IPS DF 4.7 (cell line): ENCODE data around the gene GALNT5.
"Not testable (repeated sequence)": the region's sequence is repeated elsewhere in the genome, so short reads cannot be mapped to it uniquely, and the experiment has no call there.

Experiments used
- DNase-seq: peaks from one replicate; pipeline ENCODE4 v3.0.0-alpha.2; 2013; ENCODE audit warnings: low spot score; ENCODE audit errors: extremely low read depth

Gene GALNT5

GRCh38 chr2:157325786-157326185 is 68.3 kb downstream of the GALNT5 start, which contains the start of gene ERMN:
ERMN (minus strand) TSS chr2:157325824; CDS start chr2:157325642, 182 bp downstream.
- peak; percentile 53 for DNase-seq

DNA sequence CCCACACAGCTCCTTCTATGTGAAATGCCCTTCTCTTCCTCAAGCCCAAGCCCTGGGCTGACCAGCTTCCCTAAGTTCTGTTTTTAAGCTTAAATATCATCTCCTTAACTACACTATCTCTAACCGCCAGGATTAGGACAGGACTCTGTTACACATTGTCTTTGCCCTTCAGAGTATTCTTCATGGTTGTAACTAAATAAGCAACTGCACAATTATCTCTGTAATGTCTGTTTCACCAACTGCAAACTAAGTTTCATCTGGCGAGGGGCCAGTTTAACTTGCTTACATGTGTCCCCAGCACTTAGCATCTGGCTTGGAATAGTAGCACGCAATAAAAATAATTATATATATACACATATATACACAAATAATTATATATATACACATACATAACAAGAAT is 69.2 kb downstream of the GALNT5 start:
- no peak for DNase-seq

DNA sequence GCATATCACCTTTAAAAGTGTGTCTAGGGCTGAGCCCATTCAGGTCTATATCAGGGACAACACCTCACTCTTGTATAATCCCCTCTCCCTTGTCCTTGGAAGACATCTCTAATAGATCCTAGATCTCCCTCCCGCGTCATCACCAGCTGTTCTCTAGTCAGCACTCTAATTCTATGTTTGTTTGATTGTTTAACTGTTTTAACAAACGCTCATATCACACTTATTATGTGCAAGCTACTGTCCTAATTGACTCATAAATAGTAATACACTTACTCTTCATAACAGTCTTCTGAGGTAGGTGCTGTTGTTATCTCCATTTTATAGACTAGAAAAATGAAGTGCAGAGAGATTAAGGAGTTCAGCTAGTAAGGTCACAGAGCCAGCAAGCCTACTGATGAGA is 69.7 kb downstream of the GALNT5 start:
- no peak for DNase-seq

GRCh38 chr2:157327621-157328500 is 70.4 kb downstream of the GALNT5 start:
- DNase-seq, result peak; percentile 91

DNA sequence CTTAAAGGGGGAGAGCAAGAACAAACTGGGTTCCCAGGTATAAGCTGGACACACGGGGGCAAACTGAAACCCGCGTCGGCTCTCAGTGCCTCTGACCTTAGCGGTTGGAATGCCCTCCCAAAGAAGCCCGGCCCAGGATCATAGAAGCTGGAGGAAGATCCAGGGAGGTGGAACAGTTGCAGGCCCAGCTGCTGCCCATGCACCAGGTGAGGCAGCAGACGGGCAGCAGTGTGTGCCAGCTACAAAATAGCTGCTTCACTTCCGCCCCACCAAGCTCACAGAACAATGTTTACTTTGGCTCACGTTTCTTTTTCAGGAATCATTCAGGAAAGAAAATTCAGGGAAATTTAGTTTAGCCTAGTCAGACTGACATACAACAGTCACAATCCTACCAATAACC is 72.0 kb downstream of the GALNT5 start:
- DNase-seq, result no peak

DNA sequence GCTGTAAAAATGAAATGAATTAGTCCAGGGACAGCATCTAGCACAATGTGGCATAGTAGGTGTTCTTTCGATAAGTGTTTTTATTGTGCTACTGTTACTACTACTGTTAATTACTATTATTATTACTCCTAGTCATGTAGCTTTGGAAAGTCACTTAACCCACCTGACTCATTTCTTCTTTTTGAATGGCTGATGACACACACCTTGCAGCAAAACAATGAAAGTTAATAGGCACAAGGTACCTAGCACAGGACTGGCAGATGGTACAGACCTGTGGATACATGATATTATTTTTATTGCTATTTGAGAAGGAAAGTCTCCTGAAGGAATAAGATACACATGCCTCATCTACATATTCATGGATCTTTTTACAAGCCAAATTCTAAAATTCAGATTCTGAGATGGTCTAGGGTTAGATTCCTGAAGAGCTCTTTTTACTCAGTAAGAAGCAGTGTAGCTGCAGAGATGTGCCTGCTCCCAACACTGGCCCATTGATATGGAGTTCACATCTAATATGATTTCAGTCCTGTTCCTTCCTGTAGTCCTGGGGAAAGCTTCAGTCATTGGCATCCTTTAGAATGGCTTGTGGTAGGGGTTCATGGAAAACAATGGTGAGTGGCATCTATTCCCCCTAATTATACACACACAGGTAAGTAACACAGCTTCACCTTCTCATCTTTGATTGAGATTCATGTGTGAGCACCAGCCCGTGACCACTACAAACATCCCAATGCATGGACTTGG is 76.0 kb downstream of the GALNT5 start:
- DNase-seq, result no peak

- no peak for DNase-seq
Measured at GRCh38 chr2:157334335-157334734, 76.8 kb downstream of the GALNT5 start.

- DNase-seq, result no peak
Measured at GRCh38 chr2:157334797-157335196, 77.3 kb downstream of the GALNT5 start.

DNA sequence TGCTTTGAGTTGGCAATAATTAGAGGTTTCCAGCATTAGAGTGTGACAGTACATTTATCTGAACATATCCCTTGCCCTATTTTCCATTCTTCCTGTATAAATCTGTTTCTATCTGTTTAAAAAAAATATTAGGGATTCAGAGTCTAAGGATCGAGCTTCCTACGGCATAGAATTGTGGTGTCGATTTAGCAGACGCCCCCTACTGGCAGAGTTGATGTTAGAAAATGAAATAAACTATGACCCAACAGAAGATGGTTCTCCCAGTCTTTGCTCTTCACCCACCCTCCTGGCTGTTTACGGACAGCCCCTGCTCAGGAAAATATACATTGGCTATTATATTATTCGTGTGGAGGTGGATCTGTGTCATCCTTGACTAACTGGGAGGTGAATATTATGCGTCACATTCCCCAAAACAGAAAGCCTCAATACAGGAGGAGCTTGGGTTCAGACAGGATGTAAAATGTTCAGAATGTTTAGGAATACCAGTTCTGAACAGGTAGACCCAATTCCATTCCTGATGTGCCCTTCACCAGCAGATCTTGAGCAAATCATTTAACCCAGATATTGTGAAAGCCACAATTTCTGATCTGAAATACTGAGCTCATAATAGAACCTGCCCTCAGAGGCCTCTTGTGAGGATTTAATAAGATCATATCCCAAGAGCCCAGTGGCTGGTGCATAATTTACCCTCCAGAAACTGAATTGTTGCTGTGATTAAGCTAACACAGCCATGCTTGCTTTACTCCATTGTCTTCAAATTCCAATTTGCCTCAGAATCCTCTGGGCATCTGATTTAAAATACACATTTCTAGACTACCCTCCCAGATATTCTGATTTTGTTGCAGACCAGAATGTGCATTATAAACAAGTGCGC is 78.9 kb downstream of the GALNT5 start:
- no peak for DNase-seq

- DNase-seq, result no peak
Measured at GRCh38 chr2:157337978-157338377, 80.5 kb downstream of the GALNT5 start.

DNA sequence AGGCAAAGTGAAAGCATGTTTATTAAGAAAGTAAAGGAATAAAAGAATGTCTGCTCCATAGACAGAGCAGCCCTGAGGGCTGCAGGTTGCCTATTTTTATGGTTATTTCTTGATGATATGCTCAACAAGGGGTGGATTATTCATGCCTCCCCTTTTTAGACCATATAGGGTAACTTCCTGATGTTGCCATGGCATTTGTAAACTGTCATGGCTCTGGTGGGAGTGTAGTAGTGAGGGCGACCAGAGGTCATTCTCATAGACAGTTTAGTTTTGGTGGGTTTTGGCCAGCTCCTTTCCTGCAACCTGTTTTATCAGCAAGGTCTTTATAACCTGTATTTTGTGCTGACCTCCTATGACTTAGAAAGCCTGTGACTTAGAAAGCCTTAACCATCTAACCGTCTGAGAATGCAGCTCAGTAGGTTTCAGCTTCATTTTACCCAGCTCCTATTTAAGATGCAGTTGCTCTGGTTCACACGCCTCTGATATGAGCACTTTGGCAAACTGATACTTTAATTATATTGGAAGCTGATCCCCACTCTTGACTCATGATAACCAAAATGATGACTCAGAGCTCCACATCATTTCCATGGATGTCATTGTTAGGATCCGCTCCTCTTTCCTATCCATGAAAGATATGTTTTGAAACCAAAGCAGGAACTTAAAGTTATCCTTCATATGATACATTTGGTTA is 82.6 kb downstream of the GALNT5 start:
- no peak for DNase-seq

DNA sequence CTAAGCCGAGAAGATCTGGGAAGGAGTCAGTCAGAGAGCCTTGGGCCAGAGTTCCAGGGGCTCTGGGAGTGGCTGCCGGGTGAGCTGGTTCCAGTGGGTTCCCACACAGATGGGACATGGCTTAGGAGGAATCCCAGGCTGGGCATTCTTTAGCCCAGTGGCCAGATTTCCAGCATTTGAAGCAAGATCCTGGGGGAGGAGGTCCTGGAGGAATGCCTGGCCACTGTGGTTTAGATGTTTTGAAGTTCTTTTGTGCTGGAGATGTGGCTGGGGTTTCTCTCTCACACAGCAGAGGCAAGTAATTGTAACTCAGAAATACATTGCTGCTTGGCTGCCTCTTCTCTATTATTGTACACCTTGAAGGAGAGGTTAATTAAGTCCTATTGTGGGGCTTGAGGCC is 83.9 kb downstream of the GALNT5 start:
- not testable (repeated sequence) for DNase-seq

DNA sequence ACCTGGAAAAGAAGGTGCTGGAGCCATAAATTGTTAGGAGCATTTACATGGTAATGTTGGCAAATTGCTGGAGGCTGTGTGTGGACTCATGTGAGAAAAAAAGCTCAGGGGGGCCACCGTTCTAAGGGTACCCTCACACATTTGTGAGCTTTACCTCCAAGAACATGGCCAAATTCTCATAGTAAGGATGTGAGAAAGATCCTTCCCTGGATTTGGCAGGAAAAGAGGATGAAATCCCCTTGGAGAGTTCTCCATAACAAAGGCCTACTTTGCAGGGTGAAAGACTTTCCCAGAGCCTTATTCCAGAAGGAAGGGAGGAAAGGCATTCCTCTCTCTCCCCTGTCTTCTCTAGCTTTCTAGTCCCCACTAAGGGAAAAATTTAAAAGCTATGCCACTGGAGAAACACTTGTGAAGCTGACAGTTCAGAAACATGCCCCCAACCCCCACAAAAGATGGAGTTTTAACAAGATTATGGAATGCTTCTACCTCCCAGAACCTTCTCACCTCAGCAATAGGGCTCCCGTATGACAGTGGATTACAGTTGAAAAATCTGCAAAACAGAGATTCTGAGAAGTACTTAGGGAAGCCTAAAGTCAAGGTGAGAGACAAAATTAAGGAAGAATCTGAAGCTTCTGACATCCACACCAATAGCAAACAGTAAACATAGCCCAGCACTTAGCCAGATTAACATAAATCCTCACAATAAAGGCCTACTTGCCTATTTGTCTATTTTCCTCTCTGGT is 88.3 kb downstream of the GALNT5 start:
- DNase-seq, result no peak

GRCh38 chr2:157348291-157348921 is 90.9 kb downstream of the GALNT5 start:
- DNase-seq, result no peak

GRCh38 chr2:157349949-157350515 is 92.5 kb downstream of the GALNT5 start:
- DNase-seq, result no peak

DNA sequence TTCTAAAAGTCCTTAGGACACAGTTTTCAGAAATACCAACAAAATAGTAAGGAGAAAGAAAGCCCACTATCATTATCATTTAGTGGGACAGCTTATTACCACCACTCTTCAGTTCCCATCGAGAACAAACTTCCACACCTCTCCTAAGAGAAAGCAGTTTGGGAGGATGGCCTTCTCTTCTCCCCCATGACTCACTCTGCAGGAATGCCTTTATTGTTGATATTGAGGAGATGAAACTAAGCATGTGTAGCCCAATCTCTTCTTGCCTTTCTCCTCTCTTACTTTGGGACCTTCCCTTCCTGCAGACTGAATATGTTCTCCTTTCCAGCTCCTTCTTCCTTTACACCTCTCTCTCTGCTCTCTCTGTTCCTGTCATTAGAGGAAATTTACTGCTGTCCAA is 98.1 kb downstream of the GALNT5 start:
- no peak for DNase-seq

- DNase-seq, result no peak
Measured at GRCh38 chr2:157359628-157360027, 102.1 kb downstream of the GALNT5 start.

DNA sequence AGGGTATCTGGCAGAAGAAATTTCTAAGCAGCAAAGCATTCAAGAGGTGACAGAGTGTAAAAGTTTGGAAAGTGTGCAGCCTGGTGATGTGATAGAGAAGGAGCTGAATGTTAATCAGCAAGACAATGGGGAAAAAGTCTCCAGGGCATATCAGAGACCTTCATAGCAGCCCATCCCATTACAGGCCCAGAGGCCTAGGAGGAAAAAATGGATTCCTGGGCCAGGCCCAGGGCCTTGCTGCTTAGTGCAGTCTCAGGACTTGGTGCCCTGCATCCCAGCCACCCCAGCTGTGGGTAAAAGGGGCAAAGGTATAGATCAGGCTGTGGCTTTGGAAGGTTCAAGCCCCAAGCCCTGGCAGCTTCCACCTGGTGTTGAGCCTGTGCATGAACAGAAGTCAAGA is 104.0 kb downstream of the GALNT5 start:
- DNase-seq, result no peak

DNA sequence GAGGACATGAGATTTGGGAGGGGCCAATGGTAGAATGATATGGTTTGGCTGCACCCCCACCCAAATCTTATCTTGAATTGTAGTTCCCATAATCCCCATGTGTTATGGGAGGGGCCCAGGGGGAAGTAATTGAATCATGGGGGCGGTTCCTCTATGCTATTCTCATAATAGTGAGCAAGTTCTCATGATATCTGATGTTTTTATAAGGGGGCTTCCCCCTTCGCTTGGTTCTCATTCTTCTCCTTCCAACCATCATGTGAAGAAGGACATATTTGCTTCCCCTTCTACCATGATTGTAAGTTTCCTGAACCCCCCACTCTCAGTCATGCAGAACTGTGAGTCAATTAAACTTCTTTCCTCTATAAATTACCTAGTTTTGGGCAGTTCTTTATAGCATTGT is 105.1 kb downstream of the GALNT5 start:
- no peak for DNase-seq
